Activated T-helper 1 cell treated with anti-CD3 and anti-CD28 coated beads, Interleukin-12 subunit alpha, Interleukin-12 subunit beta, Interleukin-2, Interleukin-4 antibody, amounts not matched to agents 30 ng/mL and 10 ng/mL and 1 ng/mL, durations not matched to agents 14 hours and 24 hours and 36 hours (primary cell): ENCODE measurements around the gene MTRR. TPM values are rescaled to one million over a fixed set of nuclear protein-coding genes. Genes with fewer than 3 reads are reported as not detected.

ENCODE experiments used
- DNase-seq: peaks from one replicate; pipeline ENCODE4 v3.0.0; 2021; ENCODE audit warnings: low spot score
- H3K27ac Mint-ChIP-seq: one replicate; pipeline ENCODE4 v1.8.0; 2021; ENCODE audit warnings: mild to moderate bottlenecking, mixed read lengths
- H3K27me3 Mint-ChIP-seq: one replicate; pipeline ENCODE4 v1.8.0; 2022; ENCODE audit warnings: mild to moderate bottlenecking, moderate library complexity, mixed read lengths; ENCODE audit not compliant: insufficient read depth
- H3K36me3 Mint-ChIP-seq: one replicate; pipeline ENCODE4 v1.8.0; 2021; ENCODE audit warnings: low read depth, mixed read lengths
- H3K4me1 Mint-ChIP-seq: one replicate; pipeline ENCODE4 v1.8.0; 2021; ENCODE audit warnings: low read depth, mixed read lengths
- H3K4me3 Mint-ChIP-seq: one replicate; pipeline ENCODE4 v1.8.0; 2021; ENCODE audit warnings: mild to moderate bottlenecking, moderate library complexity, mixed read lengths
- H3K9me3 Mint-ChIP-seq: one replicate; pipeline ENCODE4 v1.8.0; 2021; ENCODE audit warnings: mixed read lengths
- intact Hi-C: fragments of 100-400 bp; cut with micrococcal nuclease; formaldehyde crosslinking; loops from one replicate; pipeline ENCODE4 v1.15.1; 2024
- total RNA-seq: library from RNA; stranded (reverse); gene quantifications from 2 replicates; pipeline ENCODE4 v1.2.3, GENCODE V29; 2022

MTRR gene
- total RNA-seq, 1 donor from 2014 or later, result 83.0 TPM

DNA sequence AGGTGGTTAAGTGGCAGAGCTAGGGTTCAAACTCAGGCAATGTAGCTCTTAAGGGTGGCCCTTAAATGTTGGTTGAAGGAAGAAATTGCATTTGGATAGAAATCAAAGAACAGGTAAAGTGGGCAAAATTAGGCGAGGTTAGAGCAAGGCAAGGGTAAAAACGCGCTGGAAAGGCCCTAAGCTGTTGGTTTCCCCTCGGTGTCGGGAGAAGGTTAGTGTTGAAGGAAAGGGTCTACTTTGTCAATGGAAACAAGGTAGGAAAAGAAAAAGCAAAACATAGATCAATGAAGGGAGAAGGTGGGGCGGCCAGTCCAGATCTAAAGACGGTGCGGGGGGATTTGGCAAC is 548 bp upstream of the MTRR start:
- Mint-ChIP-seq H3K4me1 (peaks cover 68% of the 10 kb centered on the region), H3K36me3 (peaks cover 44% of the 10 kb centered on the region), H3K9me3 (no peaks in the 10 kb centered on the region), H3K4me3 (peak overlapping the region; percentile 97), H3K27me3 (no peaks in the 10 kb centered on the region), H3K27ac (peak overlapping the region; percentile 88)
- intact Hi-C loops, result loop anchor here (1.0 to 5.0 kb wide), 5 partner anchors 10 to 1491 kb away; partner anchors contain the start of genes MED10, NSUN2, SRD5A1 and TENT4A
- no peak for DNase-seq

DNA sequence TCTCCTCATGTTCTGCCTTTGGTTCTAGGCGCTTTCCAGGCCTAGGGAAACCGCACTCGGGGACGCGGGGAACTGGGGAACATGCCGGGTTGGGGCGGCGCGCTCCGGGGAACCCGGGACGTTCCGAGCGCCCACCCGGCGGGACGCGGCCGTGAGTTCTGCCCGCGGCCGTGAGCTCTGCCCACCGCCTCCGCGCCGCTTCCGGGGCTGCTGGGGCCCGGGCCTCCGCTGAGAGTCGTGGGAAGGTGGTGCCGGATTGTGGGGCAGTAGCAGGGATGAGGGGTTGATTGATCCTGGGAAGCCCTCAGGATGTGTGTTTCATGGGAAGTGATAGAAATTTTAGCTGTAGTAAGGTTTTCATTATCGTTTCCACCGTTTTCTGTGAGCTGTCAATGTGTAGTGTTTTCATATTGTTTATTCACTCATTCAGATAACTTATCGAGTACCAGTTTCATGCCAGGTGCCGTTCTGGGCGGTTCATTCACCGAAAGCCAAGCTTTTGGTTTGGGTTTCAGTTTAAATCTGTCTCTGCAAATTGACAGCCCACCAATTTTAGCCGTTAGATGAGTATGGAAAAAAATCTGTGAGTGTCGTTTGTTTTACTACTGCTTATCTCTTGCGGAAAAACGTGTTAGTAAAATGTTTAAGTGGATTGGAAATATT is 657 bp downstream of the MTRR start:
- no peaks in the 10 kb centered on the region for H3K9me3 Mint-ChIP-seq
- peak overlapping the region; percentile 93 for H3K4me3 Mint-ChIP-seq
- peaks cover 77% of the 10 kb centered on the region for H3K4me1 Mint-ChIP-seq
- peak overlapping the region; percentile 89 for H3K27ac Mint-ChIP-seq
- DNase-seq, result peak; percentile 30
- intact Hi-C loops, result loop anchor here (1.0 to 10.0 kb wide), 7 partner anchors 9 to 1492 kb away; partner anchors contain the start of genes MED10, NSUN2, SRD5A1 and TENT4A
- peaks cover 50% of the 10 kb centered on the region for H3K36me3 Mint-ChIP-seq
- H3K27me3 Mint-ChIP-seq, result no peaks in the 10 kb centered on the region

DNA sequence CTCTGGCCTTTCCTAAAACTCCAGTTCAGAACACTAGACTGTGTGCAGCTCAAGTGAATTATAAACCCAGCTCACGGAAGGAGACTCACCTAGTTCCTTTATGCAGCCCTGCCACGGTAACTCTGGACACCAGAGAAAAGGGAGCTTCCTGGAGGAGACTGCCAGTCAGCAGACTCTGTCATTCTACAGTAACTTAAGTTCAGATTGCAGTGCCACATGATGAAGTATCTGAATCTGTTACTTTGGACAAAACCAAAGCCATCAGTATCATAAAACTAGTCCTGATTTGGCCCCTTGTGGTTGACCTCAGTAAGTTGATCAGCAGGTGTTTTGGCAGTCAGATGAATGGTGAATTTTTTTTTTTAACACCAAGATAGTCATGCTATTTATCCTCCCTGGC is 2.7 kb downstream of the MTRR start:
- intact Hi-C loops, result loop anchor here (10.0 kb wide), 2 partner anchors 583 to 1377 kb away; no protein-coding TSS in a partner anchor
- Mint-ChIP-seq H3K36me3 (peaks cover 54% of the 10 kb centered on the region), H3K4me1 (peaks cover 72% of the 10 kb centered on the region), H3K4me3 (peak overlapping the region; percentile 40), H3K27me3 (no peaks in the 10 kb centered on the region), H3K9me3 (no peaks in the 10 kb centered on the region), H3K27ac (no peak overlapping the region)
- no peak for DNase-seq

DNA sequence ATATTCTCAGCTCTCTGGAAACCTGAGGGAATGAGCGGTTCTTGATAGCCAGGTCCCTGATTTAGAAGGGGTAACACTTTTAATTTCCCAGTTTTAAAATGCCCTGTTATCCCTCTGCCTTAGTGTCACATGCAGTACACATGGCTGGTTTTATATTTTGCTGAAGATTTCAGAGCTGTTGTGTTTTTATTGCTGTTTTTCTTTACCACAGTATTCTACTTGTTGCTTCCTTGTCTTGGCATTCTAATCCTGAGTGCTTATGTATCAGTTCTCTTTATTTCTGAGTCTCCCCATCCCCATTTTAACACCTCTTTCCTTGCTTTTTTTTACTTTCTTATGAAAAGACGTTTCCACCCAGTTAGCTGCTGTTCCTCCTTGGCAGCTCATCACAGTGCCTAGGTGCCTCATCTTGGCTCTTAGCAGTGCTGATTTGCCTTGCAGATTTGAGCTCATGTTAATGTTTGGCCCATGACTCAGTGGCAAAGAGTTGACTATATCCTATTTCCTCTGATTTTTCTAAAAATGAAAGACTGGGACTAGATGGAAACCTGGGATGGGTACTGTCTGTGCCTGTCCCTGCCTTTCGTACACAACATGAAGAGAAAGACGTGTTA is 3.7 kb downstream of the MTRR start:
- intact Hi-C loops, result loop anchor here (10.0 kb wide), 2 partner anchors 582 to 1378 kb away; no protein-coding TSS in a partner anchor
- Mint-ChIP-seq H3K4me3 (peak overlapping the region; percentile 55), H3K9me3 (no peaks in the 10 kb centered on the region), H3K36me3 (peaks cover 56% of the 10 kb centered on the region), H3K27ac (peak overlapping the region; percentile 49), H3K4me1 (peaks cover 73% of the 10 kb centered on the region), H3K27me3 (no peaks in the 10 kb centered on the region)
- DNase-seq, result no peak

DNA sequence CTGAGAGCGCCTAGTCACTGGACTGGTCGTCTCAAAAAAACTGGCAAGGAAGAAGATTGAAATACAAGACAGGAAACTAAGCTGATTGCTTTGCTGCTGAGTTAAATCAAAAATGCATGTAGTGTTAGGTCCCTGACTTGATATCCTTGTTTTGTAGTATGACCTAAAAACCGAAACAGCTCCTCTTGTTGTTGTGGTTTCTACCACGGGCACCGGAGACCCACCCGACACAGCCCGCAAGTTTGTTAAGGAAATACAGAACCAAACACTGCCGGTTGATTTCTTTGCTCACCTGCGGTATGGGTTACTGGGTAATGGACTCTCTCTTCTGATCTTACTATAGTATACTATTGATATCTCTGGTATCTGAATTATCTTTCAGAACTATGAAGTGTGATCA is 4.3 kb downstream of the MTRR start:
- H3K4me3 Mint-ChIP-seq, result peak overlapping the region; percentile 55
- H3K4me1 Mint-ChIP-seq, result peaks cover 73% of the 10 kb centered on the region
- no peak for DNase-seq
- peaks cover 61% of the 10 kb centered on the region for H3K36me3 Mint-ChIP-seq
- peak overlapping the region; percentile 49 for H3K27ac Mint-ChIP-seq
- H3K9me3 Mint-ChIP-seq, result no peaks in the 10 kb centered on the region
- intact Hi-C loops, result loop anchor here (10.0 kb wide), 2 partner anchors 582 to 1378 kb away; no protein-coding TSS in a partner anchor
- H3K27me3 Mint-ChIP-seq, result no peaks in the 10 kb centered on the region

DNA sequence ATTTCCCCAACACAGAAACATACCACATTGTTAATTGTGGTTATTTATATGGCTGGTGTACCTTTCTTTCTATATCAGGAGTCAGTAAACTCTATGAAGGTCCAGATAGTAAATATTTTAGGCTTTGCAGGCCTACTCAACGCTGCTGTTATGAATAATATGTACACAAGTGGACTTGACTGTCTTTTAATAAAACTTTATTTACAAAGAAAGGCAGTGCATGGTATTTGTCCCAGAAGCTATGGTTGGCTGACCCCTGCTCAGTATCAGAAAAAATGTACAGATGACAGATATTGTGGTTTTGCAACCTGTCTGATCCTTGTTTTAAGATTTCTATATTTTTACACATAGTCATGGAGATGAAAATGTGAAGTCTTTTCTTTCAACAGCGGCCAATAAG is 5.7 kb downstream of the MTRR start:
- Mint-ChIP-seq H3K9me3 (no peaks in the 10 kb centered on the region), H3K4me1 (peaks cover 82% of the 10 kb centered on the region), H3K36me3 (peaks cover 66% of the 10 kb centered on the region), H3K4me3 (no peak overlapping the region), H3K27ac (no peak overlapping the region), H3K27me3 (no peaks in the 10 kb centered on the region)
- DNase-seq, result no peak
- intact Hi-C loops, result loop anchor here (10.0 kb wide), 2 partner anchors 580 to 1380 kb away; no protein-coding TSS in a partner anchor

DNA sequence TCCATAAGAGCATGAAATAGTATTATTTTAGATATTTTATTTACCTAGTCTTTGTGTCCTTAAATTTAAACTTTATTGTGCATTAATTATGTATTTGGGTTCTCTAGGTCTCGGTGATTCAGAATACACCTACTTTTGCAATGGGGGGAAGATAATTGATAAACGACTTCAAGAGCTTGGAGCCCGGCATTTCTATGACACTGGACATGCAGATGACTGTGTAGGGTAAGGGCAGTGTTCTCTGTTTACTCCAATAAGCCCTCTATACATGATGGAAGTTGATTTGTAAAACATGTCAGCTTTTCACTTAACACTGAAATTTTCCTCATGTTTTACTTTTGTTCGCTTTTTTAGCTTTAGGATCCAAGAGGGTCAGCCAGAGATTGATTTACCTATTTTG is 6.2 kb downstream of the MTRR start:
- intact Hi-C loops, result loop anchor here (10.0 kb wide), 2 partner anchors 580 to 1380 kb away; no protein-coding TSS in a partner anchor
- Mint-ChIP-seq H3K36me3 (peaks cover 64% of the 10 kb centered on the region), H3K4me3 (no peak overlapping the region), H3K9me3 (no peaks in the 10 kb centered on the region), H3K4me1 (peaks cover 76% of the 10 kb centered on the region), H3K27me3 (no peaks in the 10 kb centered on the region), H3K27ac (no peak overlapping the region)
- no peak for DNase-seq

DNA sequence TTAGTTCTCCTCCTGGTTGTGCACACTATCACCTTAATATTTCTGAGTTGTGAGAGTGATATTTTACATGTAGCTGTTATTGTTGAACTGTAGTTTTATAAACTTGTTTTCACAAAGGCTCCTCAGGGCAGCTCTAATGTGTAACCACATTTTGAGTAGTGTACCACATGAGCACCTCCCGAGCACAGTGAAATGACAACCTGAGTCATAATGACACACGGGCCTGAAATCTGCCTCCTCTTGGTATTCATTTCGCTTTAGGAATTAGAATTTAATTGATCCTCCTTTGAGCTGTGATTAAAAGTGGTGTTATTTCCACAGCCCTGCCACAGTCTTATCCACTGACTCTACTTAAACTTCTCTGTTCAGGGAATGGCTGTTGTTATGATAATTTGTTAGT is 7.9 kb downstream of the MTRR start:
- no peak overlapping the region for H3K27ac Mint-ChIP-seq
- peaks cover 69% of the 10 kb centered on the region for H3K36me3 Mint-ChIP-seq
- DNase-seq, result no peak
- peaks cover 72% of the 10 kb centered on the region for H3K4me1 Mint-ChIP-seq
- intact Hi-C loops, result loop anchor here (10.0 kb wide), 2 partner anchors 578 to 1382 kb away; no protein-coding TSS in a partner anchor
- no peak overlapping the region for H3K4me3 Mint-ChIP-seq
- H3K9me3 Mint-ChIP-seq, result no peaks in the 10 kb centered on the region
- no peaks in the 10 kb centered on the region for H3K27me3 Mint-ChIP-seq

DNA sequence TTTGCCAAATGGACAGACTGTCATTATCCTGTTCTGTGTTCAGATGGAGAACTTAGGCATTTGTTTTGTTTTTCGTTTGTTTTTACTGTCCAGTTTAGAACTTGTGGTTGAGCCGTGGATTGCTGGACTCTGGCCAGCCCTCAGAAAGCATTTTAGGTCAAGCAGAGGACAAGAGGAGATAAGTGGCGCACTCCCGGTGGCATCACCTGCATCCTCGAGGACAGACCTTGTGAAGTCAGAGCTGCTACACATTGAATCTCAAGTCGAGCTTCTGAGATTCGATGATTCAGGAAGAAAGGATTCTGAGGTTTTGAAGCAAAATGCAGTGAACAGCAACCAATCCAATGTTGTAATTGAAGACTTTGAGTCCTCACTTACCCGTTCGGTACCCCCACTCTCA is 8.9 kb downstream of the MTRR start:
- H3K36me3 Mint-ChIP-seq, result peaks cover 74% of the 10 kb centered on the region
- peak overlapping the region; percentile 17 for H3K4me3 Mint-ChIP-seq
- intact Hi-C loops, result loop anchor here (1.0 to 10.0 kb wide), 6 partner anchors 9 to 1383 kb away; partner anchors contain the start of genes FASTKD3 and MTRR
- H3K27ac Mint-ChIP-seq, result peak overlapping the region; percentile 81
- H3K27me3 Mint-ChIP-seq, result no peaks in the 10 kb centered on the region
- H3K9me3 Mint-ChIP-seq, result no peaks in the 10 kb centered on the region
- DNase-seq, result no peak
- peaks cover 66% of the 10 kb centered on the region for H3K4me1 Mint-ChIP-seq

DNA sequence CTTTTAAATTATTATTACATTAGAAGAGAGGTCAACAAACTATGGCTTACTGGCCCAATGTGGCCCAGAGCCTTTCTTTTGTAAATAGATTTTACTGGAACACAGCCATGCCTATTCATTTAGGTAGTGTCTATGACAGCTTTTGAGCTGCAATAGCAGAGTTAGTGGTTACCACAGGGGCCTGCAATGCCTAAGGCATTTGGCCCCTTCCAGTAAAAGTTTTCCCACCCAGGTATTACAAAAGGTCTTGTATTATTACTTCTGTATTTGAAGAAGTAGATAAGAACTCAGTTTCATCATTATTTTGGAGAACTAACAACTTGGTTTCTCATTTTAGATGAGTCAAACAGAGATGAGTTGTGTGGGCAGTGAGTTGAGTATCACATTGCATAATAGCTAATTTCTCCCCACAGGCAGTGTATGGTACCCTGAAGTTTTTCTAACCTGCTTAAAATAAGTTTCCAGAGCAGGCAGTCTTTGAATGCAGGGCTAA is 9.5 kb downstream of the MTRR start:
- peaks cover 73% of the 10 kb centered on the region for H3K36me3 Mint-ChIP-seq
- intact Hi-C loops, result loop anchor here (1.0 to 10.0 kb wide), 6 partner anchors 9 to 1384 kb away; partner anchors contain the start of genes FASTKD3 and MTRR
- no peak for DNase-seq
- peaks cover 61% of the 10 kb centered on the region for H3K4me1 Mint-ChIP-seq
- H3K4me3 Mint-ChIP-seq, result peak overlapping the region; percentile 17
- H3K9me3 Mint-ChIP-seq, result no peaks in the 10 kb centered on the region
- H3K27me3 Mint-ChIP-seq, result no peaks in the 10 kb centered on the region
- peak overlapping the region; percentile 81 for H3K27ac Mint-ChIP-seq

DNA sequence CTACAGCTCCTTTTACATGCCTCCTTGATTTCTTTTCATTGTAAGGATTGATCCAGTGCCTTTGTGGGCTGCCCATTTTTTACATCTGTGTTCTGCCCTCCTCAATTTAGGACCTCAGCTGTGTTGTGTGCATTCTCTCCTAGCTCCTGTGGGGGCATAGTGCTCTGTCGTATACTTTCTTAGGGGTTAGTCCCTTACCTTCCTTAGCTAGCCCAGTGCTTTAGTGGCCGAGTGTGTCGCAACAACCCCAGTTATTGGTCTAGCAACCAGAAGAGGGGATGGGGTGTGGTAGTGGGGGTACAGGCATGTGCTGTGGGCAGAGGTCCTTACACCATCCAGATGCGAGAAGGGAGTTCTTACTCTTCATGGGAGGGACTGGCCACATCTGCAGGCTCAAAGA is 12.1 kb downstream of the MTRR start:
- DNase-seq, result no peak
- no peak overlapping the region for H3K27ac Mint-ChIP-seq
- peaks cover 66% of the 10 kb centered on the region for H3K36me3 Mint-ChIP-seq
- intact Hi-C loops, result no loop called here
- H3K9me3 Mint-ChIP-seq, result no peaks in the 10 kb centered on the region
- peaks cover 48% of the 10 kb centered on the region for H3K4me1 Mint-ChIP-seq
- H3K4me3 Mint-ChIP-seq, result no peak overlapping the region
- no peaks in the 10 kb centered on the region for H3K27me3 Mint-ChIP-seq

DNA sequence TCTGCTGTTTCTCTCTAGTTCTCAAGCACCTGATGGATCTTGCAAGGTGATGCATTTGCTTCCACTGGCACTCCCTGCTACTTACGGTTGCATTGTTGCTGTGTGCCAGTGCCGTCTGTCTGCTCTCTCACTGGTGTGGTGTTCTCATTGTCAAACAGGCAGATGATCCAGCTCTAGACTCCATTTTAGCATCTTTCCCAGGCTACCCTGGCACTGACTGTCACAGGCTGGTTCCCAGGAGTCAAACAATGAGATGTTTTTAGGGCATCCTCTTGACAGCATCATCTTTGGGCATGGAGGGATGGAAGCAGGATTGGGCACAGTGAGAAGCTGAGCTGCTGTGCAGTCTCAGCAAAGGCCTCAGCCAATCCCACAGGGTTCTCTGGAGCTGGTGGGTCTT is 12.9 kb downstream of the MTRR start:
- no peak overlapping the region for H3K4me3 Mint-ChIP-seq
- intact Hi-C loops, result no loop called here
- DNase-seq, result no peak
- H3K27ac Mint-ChIP-seq, result no peak overlapping the region
- peaks cover 64% of the 10 kb centered on the region for H3K36me3 Mint-ChIP-seq
- no peaks in the 10 kb centered on the region for H3K9me3 Mint-ChIP-seq
- H3K27me3 Mint-ChIP-seq, result no peaks in the 10 kb centered on the region
- H3K4me1 Mint-ChIP-seq, result peaks cover 43% of the 10 kb centered on the region

DNA sequence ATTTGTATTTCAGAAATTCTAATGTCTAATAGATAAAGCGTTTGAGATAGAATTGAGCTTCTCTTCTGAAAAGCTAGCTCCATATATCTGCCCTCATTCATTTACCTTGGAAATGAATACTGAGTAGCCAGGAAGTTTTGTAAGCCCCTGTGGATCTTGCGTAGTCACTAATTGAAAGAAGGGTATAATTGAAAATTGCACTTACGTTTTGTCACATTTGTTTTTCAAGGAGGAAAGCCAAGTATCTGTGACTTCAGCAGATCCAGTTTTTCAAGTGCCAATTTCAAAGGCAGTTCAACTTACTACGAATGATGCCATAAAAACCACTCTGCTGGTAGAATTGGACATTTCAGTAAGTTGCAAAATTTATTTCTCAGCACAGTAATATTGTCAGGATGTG is 14.0 kb downstream of the MTRR start:
- H3K9me3 Mint-ChIP-seq, result no peaks in the 10 kb centered on the region

More for the DNA sequence above, 14.0 kb downstream of the MTRR start:
- Mint-ChIP-seq H3K36me3 (peaks cover 62% of the 10 kb centered on the region), H3K4me3 (no peak overlapping the region), H3K4me1 (peaks cover 38% of the 10 kb centered on the region), H3K27me3 (no peaks in the 10 kb centered on the region), H3K27ac (no peak overlapping the region)
- DNase-seq, result no peak
- intact Hi-C loops, result no loop called here
